Measurements from ENCODE around the gene TET1.

DNA sequence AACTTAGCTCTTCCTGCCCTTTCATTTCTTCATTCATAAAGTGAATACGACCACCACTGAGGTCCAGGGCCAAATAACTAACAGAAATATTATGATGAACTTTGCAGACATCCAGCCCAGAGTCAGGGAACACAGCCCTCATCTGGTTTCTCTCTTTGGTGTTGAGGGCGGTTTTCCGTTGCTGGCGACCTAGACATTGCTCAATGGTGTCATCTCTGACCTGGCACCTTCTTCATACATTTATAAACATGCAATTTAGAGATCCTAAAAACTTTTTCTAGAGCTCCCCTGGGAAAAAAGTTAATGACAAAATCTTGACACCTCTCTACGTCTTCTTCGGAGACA, 324 bp upstream of the TET1 start:
- TF ChIP-seq GATA2 (IDR thresholded peaks at IDR 0.05; ENCODE audit: low read depth, low read length) (no peak), GATA3 (IDR thresholded peaks at IDR 0.05; ENCODE audit: low read depth, low read length) (no peak)
